Measurements from ENCODE around the gene GNLY. TPM values are rescaled to one million over a fixed set of nuclear protein-coding genes. Genes with fewer than 3 reads are reported as not detected.

GNLY gene
- total RNA-seq, 1 experiment from 2014 or later = not detected

DNA sequence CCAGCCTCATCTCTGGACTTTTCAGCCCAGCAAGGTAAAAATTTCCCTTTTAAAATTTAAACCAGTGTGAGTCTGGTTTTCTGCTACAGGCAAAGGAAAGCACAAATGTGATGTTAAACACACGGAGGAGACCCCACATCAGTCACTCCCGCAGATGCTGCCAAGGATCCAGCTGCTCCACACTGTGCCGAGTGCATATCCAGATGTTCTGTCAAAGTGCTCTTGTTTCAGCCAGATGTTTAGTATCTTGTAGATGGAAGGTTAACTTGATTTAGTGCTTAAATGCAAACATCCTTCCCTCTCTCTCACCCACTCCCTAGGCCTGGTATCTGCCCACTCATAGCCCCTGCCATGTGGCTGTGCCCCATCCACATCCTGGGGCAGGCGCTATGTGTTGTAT, 43.8 kb downstream of the GNLY start:
- Histone ChIP-seq H3K36me3 (ENCODE audit: low read depth, low read length) (no peaks in the 10 kb centered on the region), H3K4me1 (ENCODE audit: insufficient read depth, low read length) (peaks cover 16% of the 10 kb centered on the region), H3K9me3 (ENCODE audit: low read length) (no peaks in the 10 kb centered on the region), H3K79me2 (ENCODE audit: low read length) (no peaks in the 10 kb centered on the region), H3K27me3 (ENCODE audit: low read length) (no peaks in the 10 kb centered on the region), H3K9me2 (replicated peaks; ENCODE audit: low read length) (no peaks in the 10 kb centered on the region), H3K27ac (ENCODE audit: low read length) (no peak overlapping the region), H3K4me3 (ENCODE audit: low read length) (no peak overlapping the region), H3K9ac (ENCODE audit: low read length) (no peak overlapping the region), H3K4me2 (ENCODE audit: low read length) (no peak overlapping the region), H3F3A (ENCODE audit: low read length, unreplicated experiment) (no peaks in the 10 kb centered on the region), H4K20me1 (ENCODE audit: low read length) (no peaks in the 10 kb centered on the region), H2AFZ (ENCODE audit: low read length) (no peak overlapping the region)
- intact Hi-C loops (cut with micrococcal nuclease) = no loop called here
- no TSS peak for BruUV-seq (replicated peaks)
- ChIA-PET POLR2A (ENCODE audit: unreplicated experiment) (no interaction called here), CTCF (no interaction called here)
- TF ChIP-seq EZH2phosphoT487 (IDR thresholded peaks at IDR 0.05; ENCODE audit: borderline replicate concordance, low read length) = no peak
- no peak for TF ChIP-seq EZH2 (IDR thresholded peaks at IDR 0.05; ENCODE audit: low read length, unreplicated experiment)
- TF ChIP-seq CTCF (conservative IDR thresholded peaks at IDR 0.05; ENCODE audit: low read depth, low read length) = no peak
- no peak for ATAC-seq
- no peak for DNase-seq

DNA sequence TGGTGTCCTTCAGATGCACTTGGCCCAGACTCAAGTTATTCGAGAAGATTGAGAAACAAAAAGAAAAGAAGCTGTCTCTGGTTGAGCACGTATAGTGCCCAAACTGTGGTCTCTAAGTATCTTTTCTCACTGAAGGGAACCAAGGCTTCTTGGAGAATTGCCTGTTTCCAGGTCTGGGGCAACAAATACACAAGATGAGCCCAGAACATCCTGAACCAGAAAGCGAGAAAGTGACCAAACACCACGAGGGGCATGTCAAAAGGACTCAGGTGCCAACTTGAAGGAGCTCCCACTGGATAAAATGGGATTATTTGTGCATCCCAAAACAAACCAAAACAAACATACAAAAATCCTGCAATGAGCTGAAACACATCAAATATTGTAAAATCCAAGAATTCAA, 46.0 kb downstream of the GNLY start:
- ATAC-seq (no peak), DNase-seq (no peak)
- H3K79me2 ChIP-seq (ENCODE audit: low read length) = no peaks in the 10 kb centered on the region
- H3K4me3 ChIP-seq (ENCODE audit: low read length) = no peak overlapping the region
- TF ChIP-seq EZH2phosphoT487 (IDR thresholded peaks at IDR 0.05; ENCODE audit: borderline replicate concordance, low read length) (no peak), EZH2 (IDR thresholded peaks at IDR 0.05; ENCODE audit: low read length, unreplicated experiment) (no peak), CTCF (conservative IDR thresholded peaks at IDR 0.05; ENCODE audit: low read depth, low read length) (no peak)
- intact Hi-C loops (cut with micrococcal nuclease) = no loop called here
- BruUV-seq (replicated peaks) = no TSS peak
- H3K4me1 ChIP-seq (ENCODE audit: insufficient read depth, low read length) = peaks cover 18% of the 10 kb centered on the region
- H3K4me2 ChIP-seq (ENCODE audit: low read length) = no peak overlapping the region
- H2AFZ ChIP-seq (ENCODE audit: low read length) = no peak overlapping the region
- H3K27ac ChIP-seq (ENCODE audit: low read length) = no peak overlapping the region
- ChIA-PET POLR2A (ENCODE audit: unreplicated experiment) (no interaction called here), CTCF (no interaction called here)
- H3K9me2 ChIP-seq (replicated peaks; ENCODE audit: low read length) = no peaks in the 10 kb centered on the region
- no peaks in the 10 kb centered on the region for H3F3A ChIP-seq (ENCODE audit: low read length, unreplicated experiment)
- no peaks in the 10 kb centered on the region for H3K9me3 ChIP-seq (ENCODE audit: low read length)
- no peaks in the 10 kb centered on the region for H3K36me3 ChIP-seq (ENCODE audit: low read depth, low read length)
- no peaks in the 10 kb centered on the region for H4K20me1 ChIP-seq (ENCODE audit: low read length)
- no peaks in the 10 kb centered on the region for H3K27me3 ChIP-seq (ENCODE audit: low read length)
- no peak overlapping the region for H3K9ac ChIP-seq (ENCODE audit: low read length)

DNA sequence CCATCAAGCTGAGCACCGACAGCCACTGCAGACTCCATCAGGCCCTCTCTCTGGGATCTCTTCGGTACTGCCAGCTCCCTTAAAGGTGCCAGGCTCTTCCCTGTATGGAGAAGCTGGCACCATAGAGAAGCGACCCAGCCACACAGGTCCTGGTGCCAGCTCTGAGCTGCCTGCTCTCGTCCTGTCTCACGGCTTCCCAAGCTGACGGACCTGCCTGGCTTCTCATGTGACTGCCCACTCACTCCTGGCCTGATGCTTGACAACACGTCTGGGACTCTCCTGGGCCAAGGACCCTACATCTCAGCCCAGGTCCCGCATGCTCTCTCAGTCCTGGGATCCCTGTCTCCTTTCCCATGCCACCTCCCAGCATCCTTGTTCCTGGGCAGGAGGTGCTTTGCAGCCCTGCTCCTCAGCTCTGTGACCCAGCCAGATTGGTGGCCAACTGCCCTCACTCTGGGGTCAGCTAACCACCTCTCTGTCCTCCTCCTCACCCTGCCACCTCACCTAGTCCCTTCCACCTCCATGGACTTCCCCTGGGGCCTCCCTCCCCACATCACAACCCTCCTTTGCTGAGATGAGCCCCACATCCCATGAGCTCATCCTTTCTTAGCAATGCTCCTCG, 47.2 kb downstream of the GNLY start:
- CTCF ChIA-PET = no interaction called here
- peaks cover 7% of the 10 kb centered on the region; the same call in 1 of the 2 replicates for H3K27me3 ChIP-seq (ENCODE audit: low read length)
- no peaks in the 10 kb centered on the region for H4K20me1 ChIP-seq (ENCODE audit: low read length)
- no peak for ATAC-seq
- no TSS peak for BruUV-seq (replicated peaks)
- H3K9me3 ChIP-seq (ENCODE audit: low read length) = no peaks in the 10 kb centered on the region
- H3K36me3 ChIP-seq (ENCODE audit: low read depth, low read length) = no peaks in the 10 kb centered on the region
- TF ChIP-seq CTCF (conservative IDR thresholded peaks at IDR 0.05; ENCODE audit: low read depth, low read length) (no peak), EZH2 (IDR thresholded peaks at IDR 0.05; ENCODE audit: low read length, unreplicated experiment) (no peak), EZH2phosphoT487 (IDR thresholded peaks at IDR 0.05; ENCODE audit: borderline replicate concordance, low read length) (no peak)
- no peak overlapping the region for H3K4me3 ChIP-seq (ENCODE audit: low read length)
- peak overlapping the region; percentile 84 for H2AFZ ChIP-seq (ENCODE audit: low read length)
- POLR2A ChIA-PET (ENCODE audit: unreplicated experiment) = interaction anchor here (0.6 kb wide), 1 partner anchor 700 kb away, joined by 3 read pairs; the partner anchor contains the start of gene KDM3A
- peaks cover 18% of the 10 kb centered on the region for H3K4me1 ChIP-seq (ENCODE audit: insufficient read depth, low read length)
- intact Hi-C loops (cut with micrococcal nuclease) = no loop called here
- H3K79me2 ChIP-seq (ENCODE audit: low read length) = no peaks in the 10 kb centered on the region
- H3F3A ChIP-seq (ENCODE audit: low read length, unreplicated experiment) = no peaks in the 10 kb centered on the region
- H3K27ac ChIP-seq (ENCODE audit: low read length) = peak overlapping the region; percentile 67; the same call in 1 of the 2 replicates
- no peaks in the 10 kb centered on the region for H3K9me2 ChIP-seq (replicated peaks; ENCODE audit: low read length)
- H3K4me2 ChIP-seq (ENCODE audit: low read length) = peak overlapping the region; percentile 86
- peak overlapping the region; percentile 59; the same call in 1 of the 2 replicates for H3K9ac ChIP-seq (ENCODE audit: low read length)
- DNase-seq = no peak

Measured in PC-3 (cell line).